ENCODE results near the gene DDX42. TPM values are rescaled to one million over a fixed set of nuclear protein-coding genes. Genes with fewer than 3 reads are reported as not detected.

DDX42 gene
- total and polyA plus RNA-seq, 2 donors: 58.9 to 92.8 TPM

DNA sequence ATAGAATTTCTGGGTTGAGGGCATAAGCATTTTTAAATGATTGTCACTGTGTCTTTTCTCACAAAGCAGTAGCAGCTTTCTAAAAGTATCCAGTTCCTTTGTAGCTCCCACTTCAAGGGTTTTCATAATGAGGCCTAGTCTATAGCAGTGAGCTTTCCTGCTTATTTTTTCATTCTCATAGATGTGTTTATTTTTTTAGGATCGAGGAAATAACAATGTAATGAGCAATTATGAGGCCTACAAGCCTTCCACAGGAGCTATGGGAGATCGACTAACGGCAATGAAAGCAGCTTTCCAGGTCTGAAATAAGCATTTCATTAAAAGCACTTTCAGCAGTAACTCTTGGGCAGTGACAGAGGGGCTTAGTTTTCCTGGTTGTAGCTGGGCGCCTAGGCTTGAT lies 42.7 kb downstream of the DDX42 start:
- Histone ChIP-seq H3K4me3 (ENCODE audit: low read length in 2 of 2) (no peak overlapping the region), H3K27me3 (ENCODE audit: control insufficient read depth in 2 of 2, insufficient read depth in 1 of 2, low read length in 1 of 2) (no peaks in the 10 kb centered on the region), H3K9me3 (ENCODE audit: control insufficient read depth in 2 of 2, insufficient read depth in 1 of 2, low read length in 1 of 2) (no peaks in the 10 kb centered on the region), H3K4me1 (ENCODE audit: control insufficient read depth in 2 of 2, insufficient read depth in 2 of 2, low read length in 2 of 2) (no peaks in the 10 kb centered on the region), H3K36me3 (ENCODE audit: control insufficient read depth in 2 of 2, insufficient read depth in 2 of 2, low read length in 1 of 2) (peaks cover 88 to 99% of the 10 kb centered on the region in 2 donors), H3K27ac (ENCODE audit: low read depth in 1 of 2, low read length in 1 of 2) (no peak overlapping the region)
- WGBS: 97% methylated on average over 4 of the region's 4 CpGs
- no peak for DNase-seq (ENCODE audit: low read depth in 6 of 9, low spot score in 9 of 9)

DNA sequence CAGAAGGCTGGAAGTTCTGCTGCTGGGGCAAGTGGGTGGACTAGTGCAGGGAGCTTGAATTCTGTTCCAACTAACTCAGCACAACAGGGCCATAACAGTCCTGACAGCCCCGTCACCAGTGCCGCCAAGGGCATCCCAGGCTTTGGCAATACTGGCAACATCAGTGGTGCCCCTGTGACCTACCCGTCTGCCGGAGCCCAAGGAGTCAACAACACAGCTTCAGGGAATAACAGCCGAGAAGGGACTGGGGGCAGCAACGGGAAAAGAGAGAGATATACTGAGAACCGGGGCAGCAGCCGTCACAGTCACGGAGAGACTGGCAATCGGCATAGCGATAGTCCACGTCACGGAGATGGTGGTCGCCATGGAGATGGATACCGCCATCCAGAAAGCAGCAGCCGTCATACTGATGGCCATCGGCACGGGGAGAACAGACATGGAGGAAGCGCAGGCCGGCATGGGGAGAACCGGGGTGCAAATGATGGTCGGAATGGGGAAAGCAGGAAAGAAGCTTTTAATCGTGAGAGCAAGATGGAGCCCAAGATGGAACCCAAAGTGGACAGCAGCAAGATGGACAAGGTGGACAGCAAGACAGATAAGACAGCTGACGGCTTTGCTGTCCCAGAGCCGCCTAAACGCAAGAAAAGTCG lies 43.9 kb downstream of the DDX42 start:
- H3K9me3 ChIP-seq (ENCODE audit: control insufficient read depth in 2 of 2, insufficient read depth in 1 of 2, low read length in 1 of 2): no peaks in the 10 kb centered on the region
- H3K36me3 ChIP-seq (ENCODE audit: control insufficient read depth in 2 of 2, insufficient read depth in 2 of 2, low read length in 1 of 2): peaks cover 84 to 100% of the 10 kb centered on the region in 2 donors
- no peaks in the 10 kb centered on the region for H3K4me1 ChIP-seq (ENCODE audit: control insufficient read depth in 2 of 2, insufficient read depth in 2 of 2, low read length in 2 of 2)
- WGBS: 98% methylated on average over 27 of the region's 27 CpGs
- no peak for DNase-seq (ENCODE audit: low read depth in 6 of 9, low spot score in 9 of 9)
- no peaks in the 10 kb centered on the region for H3K27me3 ChIP-seq (ENCODE audit: control insufficient read depth in 2 of 2, insufficient read depth in 1 of 2, low read length in 1 of 2)
- no peak overlapping the region for H3K27ac ChIP-seq (ENCODE audit: low read depth in 1 of 2, low read length in 1 of 2)
- no peak overlapping the region for H3K4me3 ChIP-seq (ENCODE audit: low read length in 2 of 2)

DNA sequence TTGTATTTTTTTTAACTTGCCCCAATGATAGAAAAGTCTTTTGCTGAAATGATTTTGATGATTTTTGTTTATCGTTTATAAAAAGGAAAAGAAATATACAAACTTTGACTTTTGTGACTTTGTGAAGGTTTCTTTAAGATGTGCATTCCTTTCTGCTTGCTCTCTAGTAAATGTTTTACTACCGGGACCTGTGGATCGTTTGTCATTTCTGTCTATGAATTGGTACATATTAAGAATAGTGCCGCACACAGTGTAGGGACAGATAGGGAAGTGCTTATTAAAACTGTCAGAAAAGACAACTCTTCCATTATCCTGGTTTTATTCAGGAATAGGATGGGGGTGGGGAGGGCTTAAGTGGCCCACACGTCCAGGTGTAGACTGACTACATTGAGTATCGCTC lies 45.2 kb downstream of the DDX42 start:
- WGBS: 94% methylated on average over 6 of the region's 6 CpGs

DNA sequence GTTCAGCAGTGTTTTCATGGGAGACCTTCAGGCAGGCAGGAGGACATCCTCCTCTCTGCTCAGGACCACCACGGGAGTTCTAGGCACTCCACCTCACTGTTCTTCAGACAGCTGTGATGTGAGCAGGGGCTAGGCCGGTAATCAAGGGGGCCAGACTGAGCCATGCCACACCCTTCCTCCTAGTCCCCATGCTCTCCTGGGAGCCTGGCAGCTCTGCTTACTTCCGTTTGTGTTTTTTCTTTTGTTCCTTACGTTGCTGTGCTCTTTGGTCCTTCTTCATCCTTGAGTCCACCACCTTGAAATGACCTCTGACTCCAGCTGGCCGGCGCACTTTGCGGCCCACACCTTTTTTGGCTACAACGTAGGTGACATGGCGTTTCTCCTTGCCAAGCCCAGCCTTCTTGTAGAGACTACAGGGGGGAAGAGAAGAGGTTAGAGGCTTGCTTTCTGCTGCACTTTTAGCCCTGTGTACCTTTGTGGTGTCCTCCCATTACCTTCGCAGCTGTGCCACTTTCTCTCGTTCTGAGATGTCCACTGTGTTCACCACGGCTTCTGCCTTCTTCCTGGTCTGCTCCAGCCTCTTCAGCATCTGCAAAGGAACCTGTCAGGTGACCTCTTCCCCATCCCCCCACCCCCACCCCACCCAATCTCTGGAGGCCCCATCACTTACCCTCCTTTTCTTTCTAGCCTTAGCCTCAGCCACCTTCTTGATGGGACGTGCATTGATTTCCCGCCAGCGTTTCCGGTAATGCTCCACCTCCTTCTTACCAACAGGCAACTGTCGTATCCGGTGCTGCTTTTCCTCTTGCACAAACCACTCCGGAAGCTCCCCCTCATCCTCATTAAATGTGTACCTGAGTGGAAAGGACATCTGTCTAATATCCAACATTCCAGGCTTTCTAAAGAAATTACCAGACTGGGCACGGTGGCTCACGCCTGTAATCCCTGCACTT lies 45.9 kb downstream of the DDX42 start:
- WGBS: 86% methylated on average over 21 of the region's 21 CpGs
- Histone ChIP-seq H3K4me3 (ENCODE audit: low read length in 2 of 2) (no peak overlapping the region), H3K27me3 (ENCODE audit: control insufficient read depth in 2 of 2, insufficient read depth in 1 of 2, low read length in 1 of 2) (no peaks in the 10 kb centered on the region), H3K36me3 (ENCODE audit: control insufficient read depth in 2 of 2, insufficient read depth in 2 of 2, low read length in 1 of 2) (peaks cover 81 to 97% of the 10 kb centered on the region in 2 donors), H3K27ac (ENCODE audit: low read depth in 1 of 2, low read length in 1 of 2) (peak overlapping the region in 1 of 2 donors; percentile 8), H3K9me3 (ENCODE audit: control insufficient read depth in 2 of 2, insufficient read depth in 1 of 2, low read length in 1 of 2) (no peaks in the 10 kb centered on the region), H3K4me1 (ENCODE audit: control insufficient read depth in 2 of 2, insufficient read depth in 2 of 2, low read length in 2 of 2) (no peaks in the 10 kb centered on the region)
- no peak for DNase-seq (ENCODE audit: low read depth in 6 of 9, low spot score in 9 of 9)

More for the DNA sequence above, 45.2 kb downstream of the DDX42 start:
- Histone ChIP-seq H3K4me3 (ENCODE audit: low read length in 2 of 2) (no peak overlapping the region), H3K4me1 (ENCODE audit: control insufficient read depth in 2 of 2, insufficient read depth in 2 of 2, low read length in 2 of 2) (no peaks in the 10 kb centered on the region), H3K27me3 (ENCODE audit: control insufficient read depth in 2 of 2, insufficient read depth in 1 of 2, low read length in 1 of 2) (no peaks in the 10 kb centered on the region), H3K36me3 (ENCODE audit: control insufficient read depth in 2 of 2, insufficient read depth in 2 of 2, low read length in 1 of 2) (peaks cover 80 to 97% of the 10 kb centered on the region in 2 donors), H3K9me3 (ENCODE audit: control insufficient read depth in 2 of 2, insufficient read depth in 1 of 2, low read length in 1 of 2) (no peaks in the 10 kb centered on the region), H3K27ac (ENCODE audit: low read depth in 1 of 2, low read length in 1 of 2) (no peak overlapping the region)
- DNase-seq (ENCODE audit: low read depth in 6 of 9, low spot score in 9 of 9): no peak

DNA sequence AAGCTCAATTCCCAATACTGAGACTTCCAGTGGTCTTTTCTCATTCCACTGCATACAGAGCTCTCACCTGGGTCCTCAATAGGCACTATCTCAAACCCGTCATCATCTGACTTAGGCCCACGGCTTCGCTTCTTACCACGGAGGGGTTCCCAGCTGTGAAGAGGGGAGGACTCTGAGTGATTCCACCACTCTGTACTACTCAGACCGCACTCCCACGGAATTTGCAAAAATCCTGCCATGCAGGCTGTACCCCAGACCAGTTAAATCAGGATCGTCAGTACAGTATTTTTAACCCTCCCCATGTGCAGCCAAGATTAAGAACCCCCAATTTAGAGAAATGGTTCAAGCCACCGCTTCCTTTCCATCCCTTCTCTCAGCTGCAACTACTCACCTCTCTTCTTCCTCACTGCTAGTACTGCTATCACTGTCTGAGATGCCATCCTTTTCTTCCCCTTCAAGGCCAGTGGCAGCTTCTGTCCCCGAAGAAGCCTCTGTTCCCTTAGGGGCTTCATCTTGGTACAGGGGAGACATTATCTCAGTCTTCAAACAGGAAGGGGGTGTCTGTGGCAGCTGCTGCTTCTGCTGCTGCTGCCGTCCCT lies 47.1 kb downstream of the DDX42 start:
- Histone ChIP-seq H3K27me3 (ENCODE audit: control insufficient read depth in 2 of 2, insufficient read depth in 1 of 2, low read length in 1 of 2) (no peaks in the 10 kb centered on the region), H3K36me3 (ENCODE audit: control insufficient read depth in 2 of 2, insufficient read depth in 2 of 2, low read length in 1 of 2) (peaks cover 83 to 95% of the 10 kb centered on the region in 2 donors), H3K4me1 (ENCODE audit: control insufficient read depth in 2 of 2, insufficient read depth in 2 of 2, low read length in 2 of 2) (peaks cover 4 to 8% of the 10 kb centered on the region in 2 donors), H3K4me3 (ENCODE audit: low read length in 2 of 2) (no peak overlapping the region), H3K27ac (ENCODE audit: low read depth in 1 of 2, low read length in 1 of 2) (no peak overlapping the region), H3K9me3 (ENCODE audit: control insufficient read depth in 2 of 2, insufficient read depth in 1 of 2, low read length in 1 of 2) (no peaks in the 10 kb centered on the region)
- WGBS: 95% methylated on average over 10 of the region's 10 CpGs
- no peak for DNase-seq (ENCODE audit: low read depth in 6 of 9, low spot score in 9 of 9)

DNA sequence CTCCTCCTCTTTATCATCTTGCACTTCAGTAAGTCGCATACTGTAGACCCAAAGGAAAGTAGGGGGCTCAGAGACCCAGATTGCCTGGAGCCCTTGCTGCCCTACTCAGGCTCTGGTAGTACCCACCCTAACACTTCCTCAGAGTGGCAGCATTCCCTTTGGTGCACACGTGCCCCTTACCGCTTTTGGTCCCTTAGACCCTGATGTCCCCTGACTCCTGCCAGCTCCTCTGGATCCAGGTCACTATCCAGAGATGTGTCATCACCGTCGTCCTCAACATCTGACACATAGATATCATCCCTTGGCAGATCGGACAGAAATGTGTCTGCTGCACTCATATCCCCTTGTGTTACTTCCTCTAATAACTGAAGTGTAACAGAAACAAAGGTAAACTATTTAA lies 47.8 kb downstream of the DDX42 start:
- H3K36me3 ChIP-seq (ENCODE audit: control insufficient read depth in 2 of 2, insufficient read depth in 2 of 2, low read length in 1 of 2): peaks cover 76 to 87% of the 10 kb centered on the region in 2 donors
- no peak overlapping the region for H3K4me3 ChIP-seq (ENCODE audit: low read length in 2 of 2)
- H3K27ac ChIP-seq (ENCODE audit: low read depth in 1 of 2, low read length in 1 of 2): no peak overlapping the region
- no peaks in the 10 kb centered on the region for H3K9me3 ChIP-seq (ENCODE audit: control insufficient read depth in 2 of 2, insufficient read depth in 1 of 2, low read length in 1 of 2)
- H3K4me1 ChIP-seq (ENCODE audit: control insufficient read depth in 2 of 2, insufficient read depth in 2 of 2, low read length in 2 of 2): peaks cover 8 to 12% of the 10 kb centered on the region in 2 donors
- DNase-seq (ENCODE audit: low read depth in 6 of 9, low spot score in 9 of 9): no peak
- 96% methylated on average over 6 of the region's 6 CpGs for WGBS
- no peaks in the 10 kb centered on the region for H3K27me3 ChIP-seq (ENCODE audit: control insufficient read depth in 2 of 2, insufficient read depth in 1 of 2, low read length in 1 of 2)

DNA sequence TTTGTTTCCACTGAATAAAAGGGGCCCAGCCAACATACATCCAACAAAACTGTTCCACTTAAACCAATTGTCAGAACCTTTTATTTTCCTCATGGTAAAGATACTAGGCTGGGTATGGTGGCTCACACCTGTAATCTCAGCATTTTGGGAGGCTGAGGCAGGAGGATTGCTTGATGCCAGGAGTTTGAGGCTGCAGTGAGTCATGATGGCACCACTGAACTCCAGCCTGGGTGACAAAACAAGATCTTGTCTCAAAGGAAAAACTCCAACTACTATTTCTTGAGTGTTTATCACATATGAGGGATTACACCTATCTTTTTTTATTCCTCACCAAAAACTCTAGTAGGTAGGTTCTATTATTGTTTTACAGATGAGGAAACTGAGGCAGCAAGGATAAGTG lies 48.6 kb downstream of the DDX42 start:
- Histone ChIP-seq H3K4me1 (ENCODE audit: control insufficient read depth in 2 of 2, insufficient read depth in 2 of 2, low read length in 2 of 2) (peaks cover 8 to 12% of the 10 kb centered on the region in 2 donors), H3K36me3 (ENCODE audit: control insufficient read depth in 2 of 2, insufficient read depth in 2 of 2, low read length in 1 of 2) (peaks cover 69 to 80% of the 10 kb centered on the region in 2 donors), H3K9me3 (ENCODE audit: control insufficient read depth in 2 of 2, insufficient read depth in 1 of 2, low read length in 1 of 2) (no peaks in the 10 kb centered on the region), H3K27me3 (ENCODE audit: control insufficient read depth in 2 of 2, insufficient read depth in 1 of 2, low read length in 1 of 2) (no peaks in the 10 kb centered on the region), H3K27ac (ENCODE audit: low read depth in 1 of 2, low read length in 1 of 2) (no peak overlapping the region), H3K4me3 (ENCODE audit: low read length in 2 of 2) (no peak overlapping the region)
- no peak for DNase-seq (ENCODE audit: low read depth in 6 of 9, low spot score in 9 of 9)

DNA sequence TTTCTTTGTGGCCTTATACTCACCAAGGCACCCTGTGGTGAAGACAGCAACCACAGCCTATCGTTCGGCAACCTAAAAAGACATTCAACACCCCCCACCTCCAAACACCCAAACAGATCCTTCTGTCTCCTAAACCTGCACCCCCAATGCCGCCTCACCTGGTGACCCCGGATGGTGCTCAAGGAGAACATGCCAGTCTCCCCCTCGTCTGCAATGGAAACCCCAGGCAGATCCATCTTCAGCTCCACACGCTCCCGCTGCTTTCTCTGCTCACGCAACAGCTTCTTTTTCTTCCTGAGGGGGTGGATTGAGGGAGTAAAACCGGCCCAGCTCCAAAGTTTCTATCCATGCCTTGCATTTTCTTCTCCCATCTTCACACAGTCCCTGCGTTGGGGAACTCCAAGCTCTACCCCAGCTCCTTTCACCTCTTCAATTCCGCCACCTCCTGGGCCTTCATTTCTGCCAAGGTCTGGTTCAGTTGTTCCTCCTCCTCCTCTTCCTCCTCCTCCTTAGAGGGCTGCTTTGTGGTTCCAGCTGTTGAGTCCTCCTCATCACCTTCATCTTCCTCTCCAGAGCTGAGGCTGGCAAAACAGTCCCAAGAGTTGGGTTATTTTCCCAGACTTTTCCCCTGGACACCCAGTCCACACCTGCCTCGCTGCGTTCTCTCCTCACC lies 49.8 kb downstream of the DDX42 start:
- H3K36me3 ChIP-seq (ENCODE audit: control insufficient read depth in 2 of 2, insufficient read depth in 2 of 2, low read length in 1 of 2): peaks cover 57 to 73% of the 10 kb centered on the region in 2 donors
- DNase-seq (ENCODE audit: low read depth in 6 of 9, low spot score in 9 of 9): no peak
- H3K27me3 ChIP-seq (ENCODE audit: control insufficient read depth in 2 of 2, insufficient read depth in 1 of 2, low read length in 1 of 2): no peaks in the 10 kb centered on the region
- no peaks in the 10 kb centered on the region for H3K9me3 ChIP-seq (ENCODE audit: control insufficient read depth in 2 of 2, insufficient read depth in 1 of 2, low read length in 1 of 2)
- 98% methylated on average over 13 of the region's 13 CpGs for WGBS
- peaks cover 17 to 23% of the 10 kb centered on the region in 2 donors for H3K4me1 ChIP-seq (ENCODE audit: control insufficient read depth in 2 of 2, insufficient read depth in 2 of 2, low read length in 2 of 2)
- no peak overlapping the region for H3K4me3 ChIP-seq (ENCODE audit: low read length in 2 of 2)
- no peak overlapping the region for H3K27ac ChIP-seq (ENCODE audit: low read depth in 1 of 2, low read length in 1 of 2)

Measured in thymus (tissue), 11 donors.